IPS-18c (cell line): ENCODE results near the gene TUBA1B.

Experiments
- H3K4me3 ChIP-seq: 2 replicates; pipeline ENCODE4 v1.7.0; 2013; ENCODE audit warnings: low read depth, mild to moderate bottlenecking, low read length, moderate library complexity; ENCODE audit not compliant: insufficient read depth
- H3K9me3 ChIP-seq: one replicate; pipeline ENCODE4 v1.6.1; 2013; ENCODE audit warnings: mild to moderate bottlenecking, low read length, moderate library complexity; ENCODE audit not compliant: control insufficient read depth, insufficient read depth

The TUBA1B gene

DNA sequence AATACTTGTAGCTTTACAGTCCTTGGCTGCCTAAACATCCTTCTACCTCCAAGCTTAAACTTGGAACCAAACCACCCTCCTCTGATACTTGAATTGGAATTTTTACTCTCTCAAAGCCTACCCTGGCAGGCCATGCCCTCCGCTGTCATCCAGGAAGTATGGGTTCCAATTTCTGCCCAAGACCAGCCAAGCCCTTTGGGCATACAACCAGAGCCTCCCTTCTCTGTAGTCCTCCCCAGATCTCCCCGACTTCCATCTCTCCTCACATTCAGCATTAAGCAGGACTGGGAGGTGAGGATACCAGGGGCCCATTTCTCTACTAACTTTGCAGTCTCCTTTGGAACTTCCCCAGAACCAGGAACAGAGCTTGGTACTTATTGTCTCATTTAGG, 36.2 kb downstream of the TUBA1B start:
- Histone ChIP-seq H3K4me3 (no peak overlapping the region), H3K9me3 (peaks cover 5% of the 10 kb centered on the region)

DNA sequence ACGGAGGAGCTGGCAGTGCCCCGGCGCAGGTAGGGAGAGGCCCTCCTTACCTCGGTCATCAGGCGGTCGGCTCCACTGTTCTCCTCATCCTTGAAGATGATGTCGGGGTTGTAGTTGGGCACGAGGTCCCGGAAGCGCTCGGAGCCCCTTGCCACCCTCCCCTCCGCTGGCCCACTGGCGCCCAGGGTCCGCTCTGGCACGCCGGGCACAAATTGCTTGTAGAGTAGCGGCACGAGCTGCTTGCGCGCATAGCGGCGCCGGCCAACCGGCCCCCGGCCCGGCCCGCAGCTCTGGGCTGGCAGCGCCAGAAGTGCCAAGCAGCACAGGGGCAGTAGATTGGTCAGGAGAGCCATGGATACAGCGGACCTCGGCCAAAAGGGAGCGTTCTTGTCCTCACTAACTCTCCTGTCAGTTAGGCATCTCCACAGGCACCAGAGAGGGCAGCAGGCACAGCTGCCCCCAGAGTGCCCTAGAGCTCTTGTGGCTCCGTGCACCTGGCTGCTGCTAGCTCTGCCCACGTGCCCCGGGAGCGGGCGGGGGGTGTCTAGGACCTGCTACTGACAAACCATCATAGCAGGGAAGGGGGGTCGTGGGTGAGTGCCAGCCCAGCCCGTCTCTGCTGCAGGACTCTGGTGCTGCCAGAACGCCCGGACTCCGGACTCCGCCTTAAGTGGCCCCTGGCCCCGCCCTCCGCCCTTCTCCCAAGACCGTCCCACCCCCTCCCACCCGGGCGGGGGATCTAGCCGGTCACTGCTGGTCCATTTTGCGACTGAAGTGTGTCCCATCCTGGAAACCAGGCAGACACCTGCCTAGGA, 36.8 kb downstream of the TUBA1B start, which contains the start of gene DHH:
DHH (minus strand) TSS at position 642 of the 815 bp plus-strand sequence; CDS start at position 353, 289 bp downstream.
- peaks cover 5% of the 10 kb centered on the region for H3K9me3 ChIP-seq
- peak within 1 kb of the TSS; percentile 38 for H3K4me3 ChIP-seq

DNA sequence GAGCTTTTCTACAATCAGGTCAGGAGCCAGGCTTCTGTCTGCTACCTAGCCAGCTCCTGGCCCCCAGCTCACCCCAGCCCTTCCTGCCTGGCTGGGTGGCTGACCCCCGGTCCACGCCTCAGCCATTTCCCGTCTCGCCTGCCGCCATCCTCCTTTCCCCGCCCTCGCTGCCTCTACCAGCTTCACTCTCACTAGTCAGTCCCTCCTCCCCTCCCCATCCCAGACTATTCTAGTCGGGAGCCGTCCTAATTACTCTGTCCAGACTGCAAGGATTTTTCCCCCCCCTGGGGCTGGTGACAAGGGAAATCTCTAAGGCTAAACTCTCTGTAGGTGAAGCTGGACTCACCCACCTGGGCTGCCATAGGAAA, 37.4 kb downstream of the TUBA1B start:
- Histone ChIP-seq H3K9me3 (peaks cover 5% of the 10 kb centered on the region), H3K4me3 (peak overlapping the region; percentile 15; the same call in 1 of the 2 replicates)

DNA sequence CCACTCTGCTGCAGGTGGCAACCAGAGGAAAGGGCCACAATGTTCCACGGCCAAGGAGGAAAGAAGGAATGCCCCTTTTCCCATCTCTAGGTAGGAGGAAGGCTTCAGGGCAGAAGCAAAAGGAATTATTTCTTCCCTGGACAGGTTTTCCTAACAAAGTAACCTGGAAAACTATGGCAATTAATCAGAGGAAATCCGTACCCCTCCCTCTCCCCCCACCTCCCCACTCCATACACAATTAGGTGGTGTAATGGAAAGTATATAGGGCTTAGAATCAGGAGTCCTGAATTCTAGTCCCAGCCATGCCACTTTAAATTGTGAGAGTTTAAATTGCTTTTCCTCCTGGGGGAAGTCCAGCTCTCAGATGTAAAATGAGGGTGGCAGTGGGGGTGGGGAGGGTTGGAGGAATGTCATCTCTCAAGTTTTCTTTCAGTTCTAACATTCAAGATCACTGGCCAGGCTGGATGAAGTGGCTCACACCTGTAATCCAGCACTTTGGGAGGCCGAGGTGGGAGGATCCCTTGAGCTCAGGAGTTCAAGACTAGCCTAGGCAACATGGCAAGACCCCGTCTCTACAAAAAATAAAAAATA, 38.3 kb downstream of the TUBA1B start:
- H3K9me3 ChIP-seq = peaks cover 5% of the 10 kb centered on the region

DNA sequence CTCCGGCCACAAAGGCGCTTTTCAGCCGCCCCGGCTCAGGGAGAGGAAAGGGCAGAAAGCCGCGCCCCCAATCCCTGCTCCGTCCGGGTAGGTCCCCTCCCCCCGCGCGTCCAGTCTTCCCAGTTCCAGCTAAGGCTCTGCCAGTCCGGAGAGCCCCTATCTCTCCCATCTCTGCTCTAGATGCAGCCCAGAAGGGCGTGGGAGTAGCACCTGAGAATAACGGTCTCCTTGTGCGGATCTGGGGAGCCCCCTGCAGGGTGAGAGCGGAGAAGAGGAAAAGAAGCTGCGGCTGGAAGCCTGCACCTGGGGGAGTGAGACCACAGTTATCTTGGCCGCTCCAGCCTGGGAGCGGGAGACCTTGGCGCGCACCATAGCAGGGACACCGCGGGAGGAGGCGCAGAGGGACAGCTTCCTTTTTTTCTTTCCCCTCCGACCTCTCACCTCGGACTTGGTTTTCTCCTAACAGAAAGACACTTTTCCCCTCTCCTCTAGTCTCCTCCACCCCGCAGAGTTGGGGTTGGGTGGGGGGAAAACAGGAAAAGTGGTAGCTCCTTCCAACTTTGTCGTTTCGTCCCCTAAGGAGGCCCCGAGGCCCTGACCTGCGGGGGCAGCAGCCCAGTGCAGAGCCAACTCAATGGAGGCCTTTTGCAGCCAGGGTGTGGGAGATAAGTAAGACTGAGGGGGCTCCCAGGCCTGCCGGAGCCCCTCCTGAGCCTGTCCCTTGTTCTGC, 38.9 kb downstream of the TUBA1B start:
- H3K4me3 ChIP-seq = peak overlapping the region; percentile 36; the same call in 1 of the 2 replicates
- H3K9me3 ChIP-seq = peaks cover 5% of the 10 kb centered on the region

More for the DNA sequence above, 38.3 kb downstream of the TUBA1B start:
- H3K4me3 ChIP-seq = no peak overlapping the region

GRCh38 chr12:49091836-49092085, 39.4 kb downstream of the TUBA1B start:
- Histone ChIP-seq H3K4me3 (peak overlapping the region; percentile 36; the same call in 1 of the 2 replicates), H3K9me3 (peaks cover 5% of the 10 kb centered on the region)

- Histone ChIP-seq H3K4me3 (no peak overlapping the region; the same call in 1 of the 2 replicates), H3K9me3 (peaks cover 5% of the 10 kb centered on the region)
Measured at GRCh38 chr12:49091056-49091835, 39.9 kb downstream of the TUBA1B start.

DNA sequence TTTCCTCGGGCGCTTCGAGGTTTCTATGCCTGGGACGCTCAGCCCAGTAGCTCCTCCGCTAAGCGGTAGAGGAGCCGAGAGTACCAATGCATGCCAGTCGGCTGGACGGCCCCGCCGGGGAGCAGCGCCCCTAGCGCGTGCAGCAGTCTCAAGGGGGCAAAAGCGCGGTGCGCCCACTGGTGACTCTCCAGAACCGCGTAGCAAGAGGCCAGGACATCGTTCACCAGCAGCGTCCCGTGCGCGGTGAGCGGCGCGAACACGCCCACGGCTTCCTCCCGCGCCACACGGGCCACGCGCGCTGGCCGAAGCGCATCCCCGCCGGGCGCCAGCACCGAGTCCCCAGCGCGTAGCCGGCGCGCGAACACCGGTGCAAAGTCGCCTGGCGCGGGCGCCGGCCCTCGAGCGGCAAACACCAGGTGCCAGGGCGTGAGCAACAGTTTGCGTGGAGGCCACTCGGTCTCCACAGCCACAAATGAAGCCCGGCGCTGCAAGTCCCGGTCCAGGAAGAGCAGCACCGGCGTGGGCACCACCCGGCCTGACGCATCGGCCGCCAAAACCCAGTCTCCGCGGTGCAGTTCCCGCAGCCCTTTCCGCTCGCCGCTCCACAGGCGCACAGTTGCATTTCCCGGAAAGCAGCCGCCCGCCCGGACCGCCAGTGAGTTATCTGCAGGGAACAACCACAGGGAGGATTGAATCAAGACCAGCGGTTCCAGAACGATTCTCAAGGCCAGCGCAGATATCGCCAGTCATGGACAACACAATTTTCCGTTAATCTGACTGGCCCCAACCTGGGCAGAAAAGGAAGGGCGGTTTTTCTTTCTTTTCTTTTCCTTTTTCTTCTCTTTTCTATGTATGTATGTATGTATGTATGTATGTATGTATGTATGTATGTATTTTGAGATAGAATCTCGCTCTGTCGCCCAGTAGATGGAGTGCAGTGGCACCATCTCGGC, 41.1 kb downstream of the TUBA1B start:
- Histone ChIP-seq H3K4me3 (peak overlapping the region; percentile 43), H3K9me3 (peaks cover 5% of the 10 kb centered on the region)

- H3K4me3 ChIP-seq = peak overlapping the region; percentile 26; the same call in 1 of the 2 replicates
- peaks cover 5% of the 10 kb centered on the region for H3K9me3 ChIP-seq
Measured at GRCh38 chr12:49088932-49089330, 42.3 kb downstream of the TUBA1B start.

DNA sequence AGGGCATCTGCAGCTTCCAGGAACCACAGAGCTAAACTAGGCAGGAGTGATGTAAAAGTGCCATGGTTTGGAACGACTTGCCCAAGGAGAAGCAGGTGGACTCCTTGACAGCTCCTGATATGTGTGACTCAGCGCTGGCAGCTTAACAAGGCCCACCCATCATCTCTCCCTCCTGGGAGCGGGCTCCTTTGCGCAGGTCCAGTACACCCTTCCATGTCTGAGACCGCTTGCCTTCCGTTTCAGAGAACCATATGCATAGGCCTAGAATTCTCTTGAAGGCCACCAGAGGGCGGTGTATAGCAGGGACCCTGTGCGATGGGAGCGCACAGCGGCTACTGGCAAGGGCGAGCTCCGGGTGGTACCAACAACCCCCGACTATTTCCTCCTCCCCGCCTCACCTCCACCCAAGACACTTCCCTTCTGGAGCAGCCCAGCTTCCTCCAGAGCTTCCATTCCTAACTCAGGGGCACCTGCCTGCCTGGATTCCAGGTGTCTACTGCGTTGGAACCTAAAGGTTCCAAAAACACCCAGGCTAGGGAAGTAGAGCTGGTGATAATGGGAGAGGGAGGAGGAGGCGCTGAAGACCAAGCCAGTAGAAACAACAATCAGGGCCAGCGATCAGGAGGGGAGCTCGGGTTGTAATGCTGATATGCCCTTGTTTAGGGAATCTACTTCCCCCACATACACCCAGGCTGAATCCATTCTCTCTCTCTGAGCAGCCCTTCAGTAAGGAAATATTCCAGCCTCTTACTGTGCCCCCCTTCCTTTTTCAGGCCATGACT, 42.9 kb downstream of the TUBA1B start:
- Histone ChIP-seq H3K9me3 (peaks cover 5% of the 10 kb centered on the region), H3K4me3 (peak overlapping the region; percentile 26; the same call in 1 of the 2 replicates)

DNA sequence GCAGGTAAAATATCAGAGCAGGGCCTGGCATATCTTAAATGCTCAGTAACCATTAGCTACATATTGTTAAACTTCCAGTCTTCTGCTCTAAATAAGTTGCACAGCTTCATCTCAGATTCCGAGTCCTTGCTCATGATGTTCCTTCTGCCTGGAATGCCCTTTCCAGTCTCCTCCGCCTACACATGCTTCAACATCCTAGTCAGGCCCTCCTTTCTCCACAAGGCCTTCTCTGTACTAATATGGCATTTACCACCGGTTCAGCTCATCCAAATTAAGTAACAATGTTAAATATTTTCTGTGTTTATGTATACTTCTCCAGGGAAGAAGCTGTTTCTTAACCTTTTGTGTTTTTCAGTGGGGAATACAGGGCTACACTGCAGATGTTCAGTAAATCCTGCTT, 45.1 kb downstream of the TUBA1B start:
- Histone ChIP-seq H3K4me3 (no peak overlapping the region), H3K9me3 (peaks cover 2% of the 10 kb centered on the region)

- no peaks in the 10 kb centered on the region for H3K9me3 ChIP-seq
- no peak overlapping the region for H3K4me3 ChIP-seq
Measured at GRCh38 chr12:49084438-49084837, 46.8 kb downstream of the TUBA1B start.

GRCh38 chr12:49079793-49080192, 51.4 kb downstream of the TUBA1B start:
- H3K9me3 ChIP-seq = no peaks in the 10 kb centered on the region
- no peak overlapping the region for H3K4me3 ChIP-seq
